GM23338 (cell line): ENCODE results near the gene RBM42. TPM values are rescaled to one million over a fixed set of nuclear protein-coding genes. Genes with fewer than 3 reads are reported as not detected.

ENCODE experiments used
- ATAC-seq: fragments of 200-7000 bp; cut with Tn5 transposase; 3 replicates; pipeline ENCODE4 v1.9.1; 2020
- DNase-seq: peaks from one replicate; pipeline ENCODE4 v3.0.0-alpha.2; 2015; ENCODE audit warnings: low spot score
- H2AFZ ChIP-seq: fragments of 200-600 bp; sonication (generic); 2 replicates; pipeline ENCODE4 v1.8.0; 2016; ENCODE audit warnings: antibody characterized with exemption, mild to moderate bottlenecking, moderate library complexity
- H3F3A ChIP-seq: fragments of 200-600 bp; sonication (generic); replicated peaks from 2 replicates; pipeline ENCODE4 v1.8.0; 2017; ENCODE audit warnings: antibody characterized with exemption, mixed run types, low read depth
- H3K27ac ChIP-seq: fragments of 200-600 bp; sonication (generic); 2 replicates; pipeline ENCODE4 v1.6.1; 2016; ENCODE audit warnings: low read depth
- H3K27me3 ChIP-seq: fragments of 200-600 bp; sonication (generic); 2 replicates; pipeline ENCODE4 v1.8.0; 2016; ENCODE audit warnings: mild to moderate bottlenecking, mixed run types, moderate library complexity; ENCODE audit not compliant: insufficient read depth
- H3K36me3 ChIP-seq: fragments of 200-600 bp; sonication (generic); 2 replicates; pipeline ENCODE4 v1.8.0; 2016; ENCODE audit warnings: mild to moderate bottlenecking; ENCODE audit not compliant: insufficient read depth
- H3K4me1 ChIP-seq: fragments of 200-600 bp; sonication (generic); 2 replicates; pipeline ENCODE4 v1.8.0; 2016; ENCODE audit warnings: mild to moderate bottlenecking, moderate library complexity; ENCODE audit not compliant: insufficient read depth
- H3K4me2 ChIP-seq: fragments of 200-600 bp; sonication (generic); 2 replicates; pipeline ENCODE4 v1.7.1; 2017; ENCODE audit warnings: mixed run types
- H3K4me3 ChIP-seq: fragments of 200-600 bp; sonication (generic); 2 replicates; pipeline ENCODE4 v1.6.1; 2016; ENCODE audit warnings: mixed run types
- H3K79me2 ChIP-seq: fragments of 200-600 bp; sonication (generic); replicated peaks from 2 replicates; pipeline ENCODE4 v1.8.0; 2017; ENCODE audit warnings: mild to moderate bottlenecking; ENCODE audit not compliant: insufficient read depth
- H3K9me2 ChIP-seq: fragments of 200-600 bp; sonication (generic); 2 replicates; pipeline ENCODE4 v1.8.0; 2017; ENCODE audit not compliant: insufficient read depth
- H4K20me1 ChIP-seq: fragments of 200-600 bp; sonication (generic); replicated peaks from 2 replicates; pipeline ENCODE4 v1.8.0; 2017; ENCODE audit warnings: mild to moderate bottlenecking; ENCODE audit not compliant: insufficient read depth
- H3K27ac Mint-ChIP-seq: 2 replicates; pipeline ENCODE4 v1.8.0; 2020; ENCODE audit warnings: inconsistent platforms, mild to moderate bottlenecking, moderate library complexity, mixed read lengths
- H3K27me3 Mint-ChIP-seq: 3 replicates; pipeline ENCODE4 v1.8.0; 2022; ENCODE audit warnings: low read depth, mild to moderate bottlenecking, moderate library complexity, mixed read lengths, inconsistent platforms; ENCODE audit not compliant: insufficient read depth, poor library complexity
- H3K36me3 Mint-ChIP-seq: 3 replicates; pipeline ENCODE4 v1.8.0; 2021; ENCODE audit warnings: low read depth, mild to moderate bottlenecking, inconsistent platforms, moderate library complexity, mixed read lengths
- H3K4me1 Mint-ChIP-seq: 3 replicates; pipeline ENCODE4 v1.8.0; 2020; ENCODE audit warnings: mild to moderate bottlenecking, inconsistent platforms, mixed read lengths
- H3K4me3 Mint-ChIP-seq: 3 replicates; pipeline ENCODE4 v1.8.0; 2021; ENCODE audit warnings: moderate library complexity, mild to moderate bottlenecking, inconsistent platforms, mixed read lengths
- H3K9me3 Mint-ChIP-seq: 3 replicates; pipeline ENCODE4 v1.8.0; 2020; ENCODE audit warnings: moderate library complexity, mild to moderate bottlenecking, inconsistent platforms, mixed read lengths
- CREB1 ChIP-seq: fragments of 250-450 bp; sonication (Bioruptor Pico); IDR thresholded peaks from 2 replicates; pipeline ENCODE4 v1.5.0; 2020; ENCODE audit warnings: low read depth, mild to moderate bottlenecking, moderate library complexity
- EZH2 ChIP-seq: fragments of 200-600 bp; sonication (generic); IDR thresholded peaks from one replicate; pipeline ENCODE4 v1.8.0; 2017; ENCODE audit warnings: antibody characterized with exemption, mild to moderate bottlenecking, low read depth; ENCODE audit not compliant: unreplicated experiment
- EZH2phosphoT487 ChIP-seq: fragments of 200-600 bp; sonication (generic); IDR thresholded peaks from one replicate; pipeline ENCODE4 v1.8.1; 2018; ENCODE audit warnings: antibody characterized with exemption; ENCODE audit not compliant: unreplicated experiment
- JUNB ChIP-seq: IDR thresholded peaks from one replicate; pipeline ENCODE4 v1.6.1; 2016; ENCODE audit warnings: antibody characterized with exemption; ENCODE audit not compliant: unreplicated experiment
- NANOG ChIP-seq: IDR thresholded peaks from 2 replicates; pipeline ENCODE4 v1.6.1; 2016; ENCODE audit warnings: antibody characterized with exemption, borderline replicate concordance
- POLR2AphosphoS5 ChIP-seq: IDR thresholded peaks from 2 replicates; pipeline ENCODE4 v1.6.1; 2016; ENCODE audit warnings: antibody characterized with exemption, low read depth
- STAT1 ChIP-seq: IDR thresholded peaks from one replicate; pipeline ENCODE4 v1.6.1; 2016; ENCODE audit warnings: antibody characterized with exemption; ENCODE audit not compliant: unreplicated experiment
- ZNF331 ChIP-seq: fragments of 250-450 bp; sonication (Bioruptor Pico); IDR thresholded peaks from 2 replicates; pipeline ENCODE4 v1.5.0; 2020; ENCODE audit warnings: low read depth, mild to moderate bottlenecking, moderate library complexity
- ZNF462 ChIP-seq: fragments of 250-450 bp; sonication (Bioruptor Pico); IDR thresholded peaks from 2 replicates; pipeline ENCODE4 v1.5.0; 2020; ENCODE audit warnings: mild to moderate bottlenecking, moderate library complexity
- polyA plus RNA-seq: library from polyadenylated mRNA; unstranded; fragments of >200 nt; fragmentation: Nextera tagmentation; extraction: Ambion mirVana; gene quantifications from 2 replicates; pipeline ENCODE4 v1.2.1, GENCODE V29; 2016
- total RNA-seq: library from RNA; depleted of rRNA; stranded (reverse); fragments of >200 nt; shearing (Covaris generic); gene quantifications from 2 replicates; pipeline ENCODE4 v1.2.3, GENCODE V29; 2014
- TF ChIP-seq, protein P1 (sequence below): IDR thresholded peaks from 2 replicates; pipeline ENCODE4 v1.6.1; 2016; ENCODE audit warnings: antibody characterized with exemption
- TF ChIP-seq, protein P2 (sequence below): IDR thresholded peaks from one replicate; pipeline ENCODE4 v1.6.1; 2018; ENCODE audit warnings: antibody characterized with exemption; ENCODE audit not compliant: unreplicated experiment

RBM42 gene
- total and polyA plus RNA-seq, 2 experiments from 2014 or later: 74.7 to 82.9 TPM

GRCh38 chr19:35633727-35634440 is 5.0 kb downstream of the RBM42 start:
- ATAC-seq: no peak
- Histone ChIP-seq H3K9me2 (no peaks in the 10 kb centered on the region), H3K4me1 (peaks cover 5% of the 10 kb centered on the region), H2AFZ (no peak overlapping the region), H3K4me2 (no peak overlapping the region), H3K79me2 (peaks cover 11% of the 10 kb centered on the region), H3F3A (no peaks in the 10 kb centered on the region), H3K4me3 (no peak overlapping the region), H3K27ac (no peak overlapping the region), H3K36me3 (0 out of 2 replicates have a peak, but pooled peaks cover 4% of the 10 kb centered on the region), H4K20me1 (peaks cover 3% of the 10 kb centered on the region), H3K27me3 (no peaks in the 10 kb centered on the region)
- no peak overlapping the region for H3K27ac Mint-ChIP-seq
- no peak for DNase-seq
- no peaks in the 10 kb centered on the region; the same call in 2 of the 3 replicates for H3K9me3 Mint-ChIP-seq
- peaks cover 59% of the 10 kb centered on the region for H3K36me3 Mint-ChIP-seq
- no peak for TF ChIP-seq EZH2phosphoT487
- peaks cover 3% of the 10 kb centered on the region; the same call in 2 of the 3 replicates for H3K4me1 Mint-ChIP-seq
- H3K4me3 Mint-ChIP-seq: no peak overlapping the region
- H3K27me3 Mint-ChIP-seq: peaks cover 4% of the 10 kb centered on the region

DNA sequence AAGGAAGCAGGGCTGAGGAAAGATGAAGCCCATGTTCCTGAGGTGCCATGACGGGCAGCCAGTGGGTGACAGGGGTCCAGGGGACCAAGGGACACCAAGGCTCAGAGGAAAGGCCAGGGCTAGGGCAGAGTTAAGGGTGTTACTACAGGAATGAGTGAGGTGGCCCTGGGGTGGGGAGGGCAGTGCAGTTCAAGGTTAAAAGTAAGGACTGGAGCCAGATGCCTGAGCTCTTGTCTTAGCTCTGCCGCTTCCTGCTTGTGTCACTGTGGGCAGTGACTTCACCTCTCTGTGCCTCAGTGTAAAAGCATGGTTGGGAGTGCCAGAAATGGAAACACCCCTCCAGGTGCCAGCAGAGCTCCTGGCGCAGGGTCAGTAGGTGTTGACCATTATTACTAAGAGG is 7.8 kb downstream of the RBM42 start:
- no peaks in the 10 kb centered on the region; the same call in 1 of the 3 replicates for H3K9me3 Mint-ChIP-seq
- Histone ChIP-seq H3K4me3 (no peak overlapping the region), H3K9me2 (no peaks in the 10 kb centered on the region), H3K27ac (no peak overlapping the region), H3K36me3 (0 out of 2 replicates have a peak, but pooled peaks cover 4% of the 10 kb centered on the region), H2AFZ (no peak overlapping the region), H3K4me1 (peaks cover 14% of the 10 kb centered on the region), H3K27me3 (no peaks in the 10 kb centered on the region), H3K79me2 (no peaks in the 10 kb centered on the region), H3K4me2 (no peak overlapping the region), H3F3A (0 out of 2 replicates have a peak, but pooled peaks cover 6% of the 10 kb centered on the region), H4K20me1 (peaks cover 3% of the 10 kb centered on the region)
- H3K27ac Mint-ChIP-seq: no peak overlapping the region
- peaks cover 18% of the 10 kb centered on the region for H3K4me1 Mint-ChIP-seq
- H3K27me3 Mint-ChIP-seq: peaks cover 5% of the 10 kb centered on the region
- H3K4me3 Mint-ChIP-seq: no peak overlapping the region
- peaks cover 46% of the 10 kb centered on the region for H3K36me3 Mint-ChIP-seq
- DNase-seq (no peak), ATAC-seq (no peak)
- TF ChIP-seq CREB1 (CRISPR knock-in tag) (no peak), POLR2AphosphoS5 (no peak), EZH2 (no peak), NANOG (no peak), ZNF462 (no peak), EZH2phosphoT487 (no peak), JUNB (no peak), STAT1 (no peak), ZNF331 (CRISPR knock-in tag) (no peak)
- TF ChIP-seq, protein P1, sequence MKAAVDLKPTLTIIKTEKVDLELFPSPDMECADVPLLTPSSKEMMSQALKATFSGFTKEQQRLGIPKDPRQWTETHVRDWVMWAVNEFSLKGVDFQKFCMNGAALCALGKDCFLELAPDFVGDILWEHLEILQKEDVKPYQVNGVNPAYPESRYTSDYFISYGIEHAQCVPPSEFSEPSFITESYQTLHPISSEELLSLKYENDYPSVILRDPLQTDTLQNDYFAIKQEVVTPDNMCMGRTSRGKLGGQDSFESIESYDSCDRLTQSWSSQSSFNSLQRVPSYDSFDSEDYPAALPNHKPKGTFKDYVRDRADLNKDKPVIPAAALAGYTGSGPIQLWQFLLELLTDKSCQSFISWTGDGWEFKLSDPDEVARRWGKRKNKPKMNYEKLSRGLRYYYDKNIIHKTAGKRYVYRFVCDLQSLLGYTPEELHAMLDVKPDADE: no peak
- TF ChIP-seq, protein P2, sequence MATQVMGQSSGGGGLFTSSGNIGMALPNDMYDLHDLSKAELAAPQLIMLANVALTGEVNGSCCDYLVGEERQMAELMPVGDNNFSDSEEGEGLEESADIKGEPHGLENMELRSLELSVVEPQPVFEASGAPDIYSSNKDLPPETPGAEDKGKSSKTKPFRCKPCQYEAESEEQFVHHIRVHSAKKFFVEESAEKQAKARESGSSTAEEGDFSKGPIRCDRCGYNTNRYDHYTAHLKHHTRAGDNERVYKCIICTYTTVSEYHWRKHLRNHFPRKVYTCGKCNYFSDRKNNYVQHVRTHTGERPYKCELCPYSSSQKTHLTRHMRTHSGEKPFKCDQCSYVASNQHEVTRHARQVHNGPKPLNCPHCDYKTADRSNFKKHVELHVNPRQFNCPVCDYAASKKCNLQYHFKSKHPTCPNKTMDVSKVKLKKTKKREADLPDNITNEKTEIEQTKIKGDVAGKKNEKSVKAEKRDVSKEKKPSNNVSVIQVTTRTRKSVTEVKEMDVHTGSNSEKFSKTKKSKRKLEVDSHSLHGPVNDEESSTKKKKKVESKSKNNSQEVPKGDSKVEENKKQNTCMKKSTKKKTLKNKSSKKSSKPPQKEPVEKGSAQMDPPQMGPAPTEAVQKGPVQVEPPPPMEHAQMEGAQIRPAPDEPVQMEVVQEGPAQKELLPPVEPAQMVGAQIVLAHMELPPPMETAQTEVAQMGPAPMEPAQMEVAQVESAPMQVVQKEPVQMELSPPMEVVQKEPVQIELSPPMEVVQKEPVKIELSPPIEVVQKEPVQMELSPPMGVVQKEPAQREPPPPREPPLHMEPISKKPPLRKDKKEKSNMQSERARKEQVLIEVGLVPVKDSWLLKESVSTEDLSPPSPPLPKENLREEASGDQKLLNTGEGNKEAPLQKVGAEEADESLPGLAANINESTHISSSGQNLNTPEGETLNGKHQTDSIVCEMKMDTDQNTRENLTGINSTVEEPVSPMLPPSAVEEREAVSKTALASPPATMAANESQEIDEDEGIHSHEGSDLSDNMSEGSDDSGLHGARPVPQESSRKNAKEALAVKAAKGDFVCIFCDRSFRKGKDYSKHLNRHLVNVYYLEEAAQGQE: no peak
